Gastrocnemius medialis (tissue), 4 donors: ENCODE measurements around the gene CCDC154. TPM values are rescaled to one million over a fixed set of nuclear protein-coding genes. Genes with fewer than 3 reads are reported as not detected.

Source experiments
- ATAC-seq, 2 donors: fragments of 150-250 bp; one replicate each; pipeline ENCODE4 v1.9.1; 2016
- DNase-seq, 2 donors: peaks; one replicate each; pipeline ENCODE4 v3.0.0-alpha.2; 2019
- H3K27ac ChIP-seq, 4 donors: fragments of 200-600 bp; sonication (generic); 1 replicate in 1 of 4; 2 replicates in 3 of 4; pipeline ENCODE4 v1.5.1; 2016 to 2018; ENCODE audit warnings: mild to moderate bottlenecking in 2 of 4, moderate library complexity in 1 of 4
- H3K27me3 ChIP-seq, 3 donors: fragments of 200-600 bp; sonication (generic) in 2 of 3; 1 replicate in 1 of 3; 2 replicates in 2 of 3; pipeline versions ENCODE4 v1.5.1 to v1.6.0; 2016 to 2019; ENCODE audit warnings: mild to moderate bottlenecking in 1 of 3, moderate library complexity in 1 of 3
- H3K36me3 ChIP-seq, 2 donors: fragments of 200-600 bp; sonication (generic) in 1 of 2; one replicate each; pipeline ENCODE4 v1.5.1; 2017 to 2018
- H3K4me1 ChIP-seq, 2 donors: fragments of 200-600 bp; sonication (generic) in 1 of 2; one replicate each; pipeline ENCODE4 v1.5.1; 2016 to 2017; ENCODE audit warnings: mild to moderate bottlenecking in 2 of 2
- H3K4me3 ChIP-seq, 4 donors: fragments of 200-600 bp; sonication (generic) in 3 of 4; 1 replicate in 1 of 4; 2 replicates in 3 of 4; pipeline ENCODE4 v1.5.1; 2016 to 2019; ENCODE audit warnings: mild to moderate bottlenecking in 2 of 4
- H3K9me3 ChIP-seq, 3 donors: fragments of 200-600 bp; sonication (generic) in 2 of 3; 1 replicate in 1 of 3; 2 replicates in 2 of 3; pipeline ENCODE4 v1.5.1; 2016 to 2019
- CTCF ChIP-seq, 5 experiments: fragments of 450-650 bp in 3 of 5; fragments of 200-600 bp in 2 of 5; sonication (generic) in 2 of 5; IDR thresholded peaks in 4 of 5; conservative IDR thresholded peaks in 1 of 5; 1 replicate in 4 of 5; 2 replicates in 1 of 5; pipeline ENCODE4 v1.5.1; 2016 to 2019; ENCODE audit warnings: antibody characterized with exemption in 5 of 5, mild to moderate bottlenecking in 3 of 5, moderate library complexity in 3 of 5
- POLR2A ChIP-seq, 2 donors: fragments of 450-650 bp; IDR thresholded peaks; one replicate each; pipeline ENCODE4 v1.6.1; 2017; ENCODE audit warnings: antibody characterized with exemption in 2 of 2, mild to moderate bottlenecking in 2 of 2, moderate library complexity in 2 of 2
- in situ Hi-C, 4 donors: fragments of 200-750 bp; cut with MboI; loops; one replicate each; pipeline versions ENCODE4 v1.15.0 to v1.8.0; 2017; ENCODE audit warnings: low sequenced_read_pairs in 4 of 4
- intact Hi-C: fragments of 100-400 bp; cut with DNase I; formaldehyde crosslinking; loops from one replicate; pipeline ENCODE4 v1.15.1; 2023; ENCODE audit warnings: low total_unique reads
- total RNA-seq, 4 donors: library from RNA; depleted of rRNA; stranded (reverse); fragments of >200 nt; gene quantifications; one replicate each; pipeline versions ENCODE4 v1.1.0 to v1.2.3, GENCODE V29; 2016

The CCDC154 gene
- total RNA-seq, 4 donors from 2014 or later: 0.40 TPM; not detected in 3

- intact Hi-C loops: loop anchor here (1.0 to 5.0 kb wide), 9 partner anchors 12 to 407 kb away; partner anchors contain the start of genes CLCN7, CRAMP1, FAHD1 and HAGH
- DNase-seq: peak in 1 of 2 donors; percentile 71
Measured at GRCh38 chr16:1420111-1420539, 24.2 kb downstream of the CCDC154 start.

GRCh38 chr16:1416521-1416941, 27.8 kb downstream of the CCDC154 start:
- intact Hi-C loops: no loop called here
- DNase-seq (no peak), ATAC-seq (no peak)
- Histone ChIP-seq H3K4me1 (peaks cover 25 to 45% of the 10 kb centered on the region in 2 donors), H3K9me3 (no peaks in the 10 kb centered on the region), H3K27me3 (no peaks in the 10 kb centered on the region), H3K36me3 (peaks cover 0 to 8% of the 10 kb centered on the region in 2 donors), H3K27ac (peak overlapping the region in 1 of 4 donors; percentile 50), H3K4me3 (no peak overlapping the region)
- in situ Hi-C loops: loop anchor here in 1 of 4 donors (10.0 kb wide), 1 partner anchor 52 kb away; no protein-coding TSS in a partner anchor
- TF ChIP-seq POLR2A (IDR thresholded peaks at IDR 0.05) (no peak), CTCF (IDR thresholded peaks at IDR 0.05 in 4 of 5, conservative IDR thresholded peaks at IDR 0.05 in 1 of 5) (no peak)

More at GRCh38 chr16:1420111-1420539, 24.2 kb downstream of the CCDC154 start:
- peaks cover 0 to 11% of the 10 kb centered on the region in 2 donors for H3K36me3 ChIP-seq
- no peaks in the 10 kb centered on the region for H3K9me3 ChIP-seq
- ATAC-seq: peak; percentile 17 to 20
- in situ Hi-C loops: no loop called here
- TF ChIP-seq CTCF (IDR thresholded peaks at IDR 0.05 in 4 of 5, conservative IDR thresholded peaks at IDR 0.05 in 1 of 5) (no peak), POLR2A (IDR thresholded peaks at IDR 0.05) (no peak)
- H3K4me3 ChIP-seq: peak overlapping the region; percentile 95 to 99 (median 96)
- peak overlapping the region; percentile 85 to 99 (median 90) for H3K27ac ChIP-seq
- H3K4me1 ChIP-seq: peaks cover 25 to 38% of the 10 kb centered on the region in 2 donors
- H3K27me3 ChIP-seq: no peaks in the 10 kb centered on the region

- Histone ChIP-seq H3K4me1 (peaks cover 22 to 36% of the 10 kb centered on the region in 2 donors), H3K27ac (peak within 1 kb of the TSS; percentile 84 to 90 (median 86)), H3K36me3 (peaks cover 0 to 8% of the 10 kb centered on the region in 2 donors), H3K4me3 (peak within 1 kb of the TSS; percentile 92 to 97 (median 94)), H3K9me3 (no peaks in the 10 kb centered on the region), H3K27me3 (no peaks in the 10 kb centered on the region)
- in situ Hi-C loops: loop anchor here in 1 of 4 donors (10.0 kb wide), 1 partner anchor 50 kb away; no protein-coding TSS in a partner anchor
- ATAC-seq (peak; percentile 58 to 63), DNase-seq (peak; percentile 30 to 53)
- no peak for TF ChIP-seq POLR2A (IDR thresholded peaks at IDR 0.05)
- no peak for TF ChIP-seq CTCF (IDR thresholded peaks at IDR 0.05 in 4 of 5, conservative IDR thresholded peaks at IDR 0.05 in 1 of 5)
- intact Hi-C loops: no loop called here
Measured at GRCh38 chr16:1414532-1415260, 29.7 kb downstream of the CCDC154 start, which contains the start of gene UNKL. Gene UNKL (minus strand): TSS chr16:1414704. CDS start chr16:1414691, 13 bp downstream.

DNA sequence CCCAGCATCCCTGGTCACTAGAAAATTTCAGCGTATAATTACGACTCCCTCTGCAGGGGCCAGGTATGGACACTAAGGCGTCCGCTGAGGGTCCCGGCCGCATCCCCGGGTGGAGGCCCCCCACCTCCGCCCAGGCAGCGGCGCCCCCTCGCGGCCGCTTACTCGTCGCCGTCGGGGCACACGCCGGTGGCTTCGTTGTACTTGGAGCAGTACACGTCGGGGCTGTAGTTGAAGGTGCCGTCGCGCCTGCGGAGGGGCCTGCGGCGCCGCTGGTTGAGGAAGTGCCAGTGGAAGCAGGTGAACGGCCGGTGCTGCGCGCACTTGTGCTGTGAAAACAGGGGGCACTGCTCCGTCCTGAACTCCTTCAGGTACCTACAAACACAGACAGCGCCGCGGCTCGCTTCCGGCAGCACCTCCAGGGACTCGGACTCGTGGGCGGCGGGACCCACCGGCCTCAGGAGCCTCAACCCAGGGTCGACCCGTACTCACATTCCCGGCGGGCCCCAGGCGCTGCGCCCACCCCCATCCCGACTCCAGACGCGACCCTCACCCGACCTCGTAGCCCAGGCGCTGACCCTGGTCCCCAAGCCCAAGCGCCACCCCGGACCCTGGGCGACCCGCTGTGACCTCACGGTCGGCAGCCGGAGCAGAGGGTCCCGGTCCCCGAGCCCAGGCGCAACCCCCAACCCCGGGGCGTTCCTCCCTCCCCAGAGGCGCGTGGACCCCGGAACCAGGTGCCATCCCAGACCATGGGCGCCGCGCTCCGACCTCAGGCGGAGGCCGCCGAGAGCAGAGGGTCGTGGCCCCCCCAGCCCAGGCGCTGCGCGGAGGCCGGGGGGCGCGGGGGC, 30.4 kb downstream of the CCDC154 start:
- DNase-seq (peak in 1 of 2 donors; percentile 27), ATAC-seq (peak; percentile 31 to 47)
- H3K4me3 ChIP-seq: peak overlapping the region; percentile 92 to 97 (median 94)
- H3K27me3 ChIP-seq: no peaks in the 10 kb centered on the region
- TF ChIP-seq CTCF (IDR thresholded peaks at IDR 0.05 in 4 of 5, conservative IDR thresholded peaks at IDR 0.05 in 1 of 5) (peak; percentile 25 to 69 (median 60)), POLR2A (IDR thresholded peaks at IDR 0.05) (no peak)
- peak overlapping the region; percentile 84 to 90 (median 86) for H3K27ac ChIP-seq
- H3K4me1 ChIP-seq: peaks cover 15 to 28% of the 10 kb centered on the region in 2 donors
- in situ Hi-C loops (loop anchor here in 1 of 4 donors (10.0 kb wide), 1 partner anchor 49 kb away; no protein-coding TSS in a partner anchor), intact Hi-C loops (loop anchor here (1.0 kb wide), 1 partner anchor 51 kb away; no protein-coding TSS in a partner anchor)
- H3K36me3 ChIP-seq: peaks cover 0 to 8% of the 10 kb centered on the region in 2 donors
- no peaks in the 10 kb centered on the region for H3K9me3 ChIP-seq
